Measurements from ENCODE around the gene XAF1.

Gene XAF1

GRCh38 chr17:6755731-6756184 lies at the start of gene XAF1:
XAF1 (plus strand) TSS chr17:6756046; CDS start chr17:6756079, 33 bp downstream.
- H3K4me3 ChIP-seq (ENCODE audit: low read length): peak within 1 kb of the TSS; percentile 60
- H3K4me1 ChIP-seq (ENCODE audit: low read length): peaks cover 3% of the 10 kb centered on the region; the same call in 1 of the 2 replicates
- DNase-seq: peak; percentile 73
- H3K4me2 ChIP-seq (ENCODE audit: low read depth, low read length): peak within 1 kb of the TSS; percentile 73
- no peaks in the 10 kb centered on the region for H3K36me3 ChIP-seq (replicated peaks; ENCODE audit: insufficient read depth, low read length)
- H3K9me3 ChIP-seq (replicated peaks; ENCODE audit: insufficient read depth, low read length): no peaks in the 10 kb centered on the region
- peak within 1 kb of the TSS; percentile 36; the same call in 1 of the 2 replicates for H3K9ac ChIP-seq (ENCODE audit: low read length)
- TF ChIP-seq EZH2phosphoT487 (IDR thresholded peaks at IDR 0.05; ENCODE audit: low read length) (no peak), EZH2 (optimal IDR thresholded peaks at IDR 0.05; ENCODE audit: low read depth, low read length) (no peak), CTCF (IDR thresholded peaks at IDR 0.05; ENCODE audit: low read length) (no peak)
- no peak within 1 kb of the TSS for H3K27ac ChIP-seq (ENCODE audit: low read length)
- no peaks in the 10 kb centered on the region for H3F3A ChIP-seq (ENCODE audit: insufficient read depth, low read length)
- no peaks in the 10 kb centered on the region for H3K79me2 ChIP-seq (ENCODE audit: low read length)
- peak within 1 kb of the TSS; percentile 67 for H2AFZ ChIP-seq (ENCODE audit: low read length)
- H4K20me1 ChIP-seq (ENCODE audit: insufficient read depth, low read length): no peaks in the 10 kb centered on the region
- 0 out of 2 replicates have a peak, but pooled peaks cover 4% of the 10 kb centered on the region for H3K27me3 ChIP-seq (replicated peaks; ENCODE audit: insufficient read depth, low read length)
- H3K9me2 ChIP-seq (replicated peaks; ENCODE audit: insufficient read depth, low read length): no peaks in the 10 kb centered on the region

GRCh38 chr17:6706499-6706898 lies 49.3 kb upstream of the XAF1 start:
- no peaks in the 10 kb centered on the region for H3K9me2 ChIP-seq (replicated peaks; ENCODE audit: insufficient read depth, low read length)

GRCh38 chr17:6706996-6707395 lies 48.9 kb upstream of the XAF1 start:
- no peaks in the 10 kb centered on the region for H3F3A ChIP-seq (ENCODE audit: insufficient read depth, low read length)

More at GRCh38 chr17:6706499-6706898, 49.3 kb upstream of the XAF1 start:
- H3F3A ChIP-seq (ENCODE audit: insufficient read depth, low read length): no peaks in the 10 kb centered on the region
- H3K9ac ChIP-seq (ENCODE audit: low read length): no peak overlapping the region
- peaks cover 89% of the 10 kb centered on the region for H3K27me3 ChIP-seq (replicated peaks; ENCODE audit: insufficient read depth, low read length)
- H3K4me1 ChIP-seq (ENCODE audit: low read length): no peaks in the 10 kb centered on the region
- H3K79me2 ChIP-seq (ENCODE audit: low read length): no peaks in the 10 kb centered on the region
- DNase-seq: no peak
- no peaks in the 10 kb centered on the region for H4K20me1 ChIP-seq (ENCODE audit: insufficient read depth, low read length)
- no peaks in the 10 kb centered on the region for H3K9me3 ChIP-seq (replicated peaks; ENCODE audit: insufficient read depth, low read length)
- H3K27ac ChIP-seq (ENCODE audit: low read length): no peak overlapping the region
- H2AFZ ChIP-seq (ENCODE audit: low read length): no peak overlapping the region
- H3K4me3 ChIP-seq (ENCODE audit: low read length): no peak overlapping the region
- TF ChIP-seq EZH2phosphoT487 (IDR thresholded peaks at IDR 0.05; ENCODE audit: low read length) (no peak), CTCF (IDR thresholded peaks at IDR 0.05; ENCODE audit: low read length) (no peak), EZH2 (optimal IDR thresholded peaks at IDR 0.05; ENCODE audit: low read depth, low read length) (no peak)
- no peak overlapping the region for H3K4me2 ChIP-seq (ENCODE audit: low read depth, low read length)
- H3K36me3 ChIP-seq (replicated peaks; ENCODE audit: insufficient read depth, low read length): no peaks in the 10 kb centered on the region

More at GRCh38 chr17:6706996-6707395, 48.9 kb upstream of the XAF1 start:
- peaks cover 91% of the 10 kb centered on the region for H3K27me3 ChIP-seq (replicated peaks; ENCODE audit: insufficient read depth, low read length)
- H3K9me2 ChIP-seq (replicated peaks; ENCODE audit: insufficient read depth, low read length): no peaks in the 10 kb centered on the region
- H3K79me2 ChIP-seq (ENCODE audit: low read length): no peaks in the 10 kb centered on the region
- H3K4me3 ChIP-seq (ENCODE audit: low read length): no peak overlapping the region
- no peaks in the 10 kb centered on the region for H4K20me1 ChIP-seq (ENCODE audit: insufficient read depth, low read length)
- TF ChIP-seq EZH2 (optimal IDR thresholded peaks at IDR 0.05; ENCODE audit: low read depth, low read length) (no peak), EZH2phosphoT487 (IDR thresholded peaks at IDR 0.05; ENCODE audit: low read length) (no peak), CTCF (IDR thresholded peaks at IDR 0.05; ENCODE audit: low read length) (no peak)
- H3K36me3 ChIP-seq (replicated peaks; ENCODE audit: insufficient read depth, low read length): no peaks in the 10 kb centered on the region
- H3K4me2 ChIP-seq (ENCODE audit: low read depth, low read length): no peak overlapping the region
- no peak overlapping the region for H3K9ac ChIP-seq (ENCODE audit: low read length)
- H3K4me1 ChIP-seq (ENCODE audit: low read length): no peaks in the 10 kb centered on the region
- H3K27ac ChIP-seq (ENCODE audit: low read length): no peak overlapping the region
- H3K9me3 ChIP-seq (replicated peaks; ENCODE audit: insufficient read depth, low read length): no peaks in the 10 kb centered on the region
- H2AFZ ChIP-seq (ENCODE audit: low read length): no peak overlapping the region
- DNase-seq: no peak

Data from MM.1S (cell line).